ENCODE data around the gene ANKS3.

- TF ChIP-seq, protein P1, sequence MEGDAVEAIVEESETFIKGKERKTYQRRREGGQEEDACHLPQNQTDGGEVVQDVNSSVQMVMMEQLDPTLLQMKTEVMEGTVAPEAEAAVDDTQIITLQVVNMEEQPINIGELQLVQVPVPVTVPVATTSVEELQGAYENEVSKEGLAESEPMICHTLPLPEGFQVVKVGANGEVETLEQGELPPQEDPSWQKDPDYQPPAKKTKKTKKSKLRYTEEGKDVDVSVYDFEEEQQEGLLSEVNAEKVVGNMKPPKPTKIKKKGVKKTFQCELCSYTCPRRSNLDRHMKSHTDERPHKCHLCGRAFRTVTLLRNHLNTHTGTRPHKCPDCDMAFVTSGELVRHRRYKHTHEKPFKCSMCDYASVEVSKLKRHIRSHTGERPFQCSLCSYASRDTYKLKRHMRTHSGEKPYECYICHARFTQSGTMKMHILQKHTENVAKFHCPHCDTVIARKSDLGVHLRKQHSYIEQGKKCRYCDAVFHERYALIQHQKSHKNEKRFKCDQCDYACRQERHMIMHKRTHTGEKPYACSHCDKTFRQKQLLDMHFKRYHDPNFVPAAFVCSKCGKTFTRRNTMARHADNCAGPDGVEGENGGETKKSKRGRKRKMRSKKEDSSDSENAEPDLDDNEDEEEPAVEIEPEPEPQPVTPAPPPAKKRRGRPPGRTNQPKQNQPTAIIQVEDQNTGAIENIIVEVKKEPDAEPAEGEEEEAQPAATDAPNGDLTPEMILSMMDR (IDR thresholded peaks at IDR 0.05; ENCODE audit: low read depth, low read length) = no peak
- no peak for TF ChIP-seq EZH2phosphoT487 (IDR thresholded peaks at IDR 0.05; ENCODE audit: low read depth)
Measured at GRCh38 chr16:4689864-4690704, 44.0 kb downstream of the ANKS3 start.

Data from OCI-LY3 (cell line).